Metanephros (tissue), 2 donors: Measurements from ENCODE around the gene GPRC5D. TPM values are rescaled to one million over a fixed set of nuclear protein-coding genes. Genes with fewer than 3 reads are reported as not detected.

ENCODE experiments used
- small RNA-seq: library from RNA; depleted of rRNA; stranded (forward); fragments of <200 nt; gene quantifications from one replicate; pipeline ENCODE3, GENCODE V24; 2014; ENCODE audit warnings: low replicate concordance
- total RNA-seq: library from RNA; depleted of rRNA; stranded (reverse); fragments of >200 nt; gene quantifications from one replicate; pipeline ENCODE4 v1.2.3, GENCODE V29; 2014

GPRC5D gene
- total RNA-seq, result not detected

GRCh38 chr12:12952036-12952435, at the start of gene GPRC5D:
Gene GPRC5D (minus strand): TSS chr12:12952170. CDS start chr12:12950384, 1,786 bp downstream.

DNA sequence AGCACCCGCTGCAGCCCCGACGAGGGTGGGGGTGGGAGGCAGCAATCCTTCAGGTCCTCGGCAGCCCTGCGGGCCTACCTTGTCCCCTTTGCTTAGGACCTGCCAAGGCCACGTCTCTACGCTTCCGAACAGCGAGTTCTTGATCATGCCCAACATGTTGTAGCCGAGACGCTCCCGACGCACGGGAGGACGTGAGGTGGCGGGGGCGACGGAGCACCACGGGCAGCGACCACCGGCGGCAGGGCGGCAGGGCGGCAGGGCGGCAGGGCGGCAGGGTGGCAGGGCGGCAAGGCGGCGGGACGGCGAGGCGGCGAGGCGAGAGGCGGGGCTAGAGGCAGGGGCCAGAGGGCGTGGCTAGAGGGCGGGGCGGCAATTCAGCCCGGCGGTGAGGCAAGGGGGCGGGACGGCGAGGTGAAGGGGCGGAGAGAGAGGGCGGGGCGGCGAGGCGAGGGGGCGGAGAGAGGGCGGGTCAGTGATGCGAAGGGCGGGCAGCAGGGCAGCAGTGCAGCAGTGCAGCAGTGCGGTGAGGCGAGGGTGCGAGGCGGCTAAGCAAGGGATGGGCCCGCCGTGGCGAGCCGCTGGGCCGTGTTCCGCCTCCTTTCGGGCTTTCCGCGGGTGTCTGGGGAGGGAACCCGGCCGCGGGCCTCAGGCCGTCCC, 48.1 kb upstream of the GPRC5D start, which contains the start of gene HEBP1:
HEBP1 (minus strand) TSS at position 307 of the 657 bp plus-strand sequence; CDS start at position 156, 151 bp downstream.

DNA sequence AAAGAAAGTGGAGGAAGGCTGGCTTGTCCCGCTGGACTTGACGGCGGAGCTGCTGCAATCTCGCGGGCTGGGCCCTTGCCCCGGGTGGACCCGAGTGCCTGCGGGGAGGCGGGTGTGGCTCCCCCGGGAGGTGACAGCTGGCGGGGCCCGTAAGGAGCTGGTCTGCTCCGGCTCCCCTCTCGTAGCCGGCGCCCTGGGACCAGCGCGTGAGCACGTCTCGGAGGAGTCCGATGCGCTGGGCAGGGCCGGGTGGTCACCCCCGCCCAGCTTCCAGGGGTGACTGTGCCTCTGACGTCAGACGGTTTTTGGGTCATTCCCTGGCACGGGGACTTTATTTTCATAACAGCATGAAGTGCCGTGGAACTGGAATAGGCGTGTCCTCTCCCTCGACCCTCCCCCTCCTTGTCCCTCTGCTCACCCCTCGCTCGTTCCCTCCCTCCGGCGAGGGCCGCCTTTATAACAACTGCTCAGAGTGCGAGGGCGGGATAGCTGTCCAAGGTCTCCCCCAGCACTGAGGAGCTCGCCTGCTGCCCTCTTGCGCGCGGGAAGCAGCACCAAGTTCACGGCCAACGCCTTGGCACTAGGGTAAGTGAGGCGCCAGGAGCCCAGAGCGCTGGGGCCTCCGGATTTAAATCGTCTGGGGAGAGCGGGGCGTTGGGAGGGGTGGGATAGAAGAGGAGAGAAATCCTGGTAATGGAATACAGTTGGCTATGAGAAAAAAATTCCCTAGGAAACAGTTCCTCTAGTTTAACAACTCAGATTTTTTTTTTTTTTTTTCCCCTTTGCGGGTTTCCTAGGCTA, 60.7 kb downstream of the GPRC5D start, which contains the start of gene GPRC5A:
GPRC5A (plus strand) TSS at position 483 of the 801 bp plus-strand sequence. CDS start 16,688 bp downstream, outside the sequence.

Small RNAs within 50 kb of the gene (small RNA-seq; reads per million reads assigned to genes)
- 1.5 reads per million, percentile 87 among the genes with 10 or more reads in this experiment for gene RF00604

Other genes starting within 250 kb of the GPRC5D start
- gene CDKN1B, start 234.8 kb downstream of the GPRC5D start, total RNA-seq, result 78.0 TPM
- gene APOLD1, start 166.5 kb downstream of the GPRC5D start, total RNA-seq, result 24.1 TPM
- 57.6 TPM for gene DDX47, start 138.8 kb downstream of the GPRC5D start, total RNA-seq
- 12.3 TPM for gene GPRC5A, start 60.6 kb downstream of the GPRC5D start, total RNA-seq
- gene HEBP1, start 48.1 kb upstream of the GPRC5D start, total RNA-seq, result 30.1 TPM
- gene FAM234B, start 92.2 kb upstream of the GPRC5D start, total RNA-seq, result 11.1 TPM
- gene GSG1, start 151.5 kb upstream of the GPRC5D start, total RNA-seq, result 0.47 TPM
- gene EMP1, start 244.6 kb upstream of the GPRC5D start, total RNA-seq, result 66.7 TPM